ENCODE results near the gene SHB.

GRCh38 chr9:37919246-37919955, 149.6 kb downstream of the SHB start:
- TF ChIP-seq, protein P1, sequence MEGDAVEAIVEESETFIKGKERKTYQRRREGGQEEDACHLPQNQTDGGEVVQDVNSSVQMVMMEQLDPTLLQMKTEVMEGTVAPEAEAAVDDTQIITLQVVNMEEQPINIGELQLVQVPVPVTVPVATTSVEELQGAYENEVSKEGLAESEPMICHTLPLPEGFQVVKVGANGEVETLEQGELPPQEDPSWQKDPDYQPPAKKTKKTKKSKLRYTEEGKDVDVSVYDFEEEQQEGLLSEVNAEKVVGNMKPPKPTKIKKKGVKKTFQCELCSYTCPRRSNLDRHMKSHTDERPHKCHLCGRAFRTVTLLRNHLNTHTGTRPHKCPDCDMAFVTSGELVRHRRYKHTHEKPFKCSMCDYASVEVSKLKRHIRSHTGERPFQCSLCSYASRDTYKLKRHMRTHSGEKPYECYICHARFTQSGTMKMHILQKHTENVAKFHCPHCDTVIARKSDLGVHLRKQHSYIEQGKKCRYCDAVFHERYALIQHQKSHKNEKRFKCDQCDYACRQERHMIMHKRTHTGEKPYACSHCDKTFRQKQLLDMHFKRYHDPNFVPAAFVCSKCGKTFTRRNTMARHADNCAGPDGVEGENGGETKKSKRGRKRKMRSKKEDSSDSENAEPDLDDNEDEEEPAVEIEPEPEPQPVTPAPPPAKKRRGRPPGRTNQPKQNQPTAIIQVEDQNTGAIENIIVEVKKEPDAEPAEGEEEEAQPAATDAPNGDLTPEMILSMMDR (conservative IDR thresholded peaks at IDR 0.05; ENCODE audit: low read length) = no peak
- TF ChIP-seq EZH2phosphoT487 (IDR thresholded peaks at IDR 0.05; ENCODE audit: borderline replicate concordance, low read depth, low read length) = no peak
